Stomach (tissue), 4 donors: Measurements from ENCODE around the gene PRSS2.

Experiments
- POLR2A ChIP-seq, 4 donors: fragments of 450-650 bp; IDR thresholded peaks; one replicate each; pipeline ENCODE4 v1.6.1; 2016; ENCODE audit warnings: antibody characterized with exemption in 4 of 4, control low read depth in 2 of 4, mild to moderate bottlenecking in 1 of 4, moderate library complexity in 1 of 4
- POLR2AphosphoS5 ChIP-seq, 3 donors: sonication (generic); formaldehyde crosslinking; IDR thresholded peaks; one replicate each; pipeline ENCODE4 v1.6.1; 2016; ENCODE audit warnings: antibody characterized with exemption in 3 of 3
- TF ChIP-seq, protein P1 (sequence below), 7 experiments: fragments of 450-650 bp in 4 of 7; fragments of 200-600 bp in 3 of 7; sonication (generic) in 3 of 7; IDR thresholded peaks; one replicate each; pipeline ENCODE4 v1.5.1; 2016 to 2019; ENCODE audit warnings: antibody characterized with exemption in 7 of 7, control low read depth in 2 of 7, mild to moderate bottlenecking in 1 of 7

DNA sequence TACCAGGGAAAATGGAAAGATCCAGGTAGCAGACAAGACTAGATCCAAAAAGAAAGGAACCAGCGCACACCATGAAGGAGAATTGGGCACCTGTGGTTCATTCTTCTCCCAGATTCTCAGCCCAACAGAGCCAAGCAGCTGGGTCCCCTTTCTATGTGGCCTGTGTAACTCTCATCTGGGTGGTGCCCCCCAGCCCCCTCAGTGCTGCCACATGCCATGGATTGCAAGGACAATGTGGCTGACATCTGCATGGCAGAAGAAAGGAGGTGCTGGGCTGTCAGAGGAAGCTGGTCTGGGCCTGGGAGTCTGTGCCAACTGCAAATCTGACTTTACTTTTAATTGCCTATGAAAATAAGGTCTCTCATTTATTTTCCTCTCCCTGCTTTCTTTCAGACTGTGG is 21.4 kb downstream of the PRSS2 start:
- no peak for TF ChIP-seq POLR2AphosphoS5 (IDR thresholded peaks at IDR 0.05)
- TF ChIP-seq, protein P1, sequence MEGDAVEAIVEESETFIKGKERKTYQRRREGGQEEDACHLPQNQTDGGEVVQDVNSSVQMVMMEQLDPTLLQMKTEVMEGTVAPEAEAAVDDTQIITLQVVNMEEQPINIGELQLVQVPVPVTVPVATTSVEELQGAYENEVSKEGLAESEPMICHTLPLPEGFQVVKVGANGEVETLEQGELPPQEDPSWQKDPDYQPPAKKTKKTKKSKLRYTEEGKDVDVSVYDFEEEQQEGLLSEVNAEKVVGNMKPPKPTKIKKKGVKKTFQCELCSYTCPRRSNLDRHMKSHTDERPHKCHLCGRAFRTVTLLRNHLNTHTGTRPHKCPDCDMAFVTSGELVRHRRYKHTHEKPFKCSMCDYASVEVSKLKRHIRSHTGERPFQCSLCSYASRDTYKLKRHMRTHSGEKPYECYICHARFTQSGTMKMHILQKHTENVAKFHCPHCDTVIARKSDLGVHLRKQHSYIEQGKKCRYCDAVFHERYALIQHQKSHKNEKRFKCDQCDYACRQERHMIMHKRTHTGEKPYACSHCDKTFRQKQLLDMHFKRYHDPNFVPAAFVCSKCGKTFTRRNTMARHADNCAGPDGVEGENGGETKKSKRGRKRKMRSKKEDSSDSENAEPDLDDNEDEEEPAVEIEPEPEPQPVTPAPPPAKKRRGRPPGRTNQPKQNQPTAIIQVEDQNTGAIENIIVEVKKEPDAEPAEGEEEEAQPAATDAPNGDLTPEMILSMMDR (IDR thresholded peaks at IDR 0.05): no peak
- no peak for TF ChIP-seq POLR2A (IDR thresholded peaks at IDR 0.05)
